Coronary artery (tissue), 2 donors: Measurements from ENCODE around the gene CEACAM18.

Source experiments
- DNase-seq: peaks from one replicate; pipeline ENCODE4 v3.0.0-alpha.2; 2017; ENCODE audit warnings: low spot score
- H3K27ac ChIP-seq, 2 donors: fragments of 200-600 bp; sonication (generic); one replicate each; pipeline ENCODE4 v1.5.1; 2016 to 2019
- H3K4me3 ChIP-seq: fragments of 200-600 bp; sonication (generic); 2 replicates; pipeline ENCODE4 v1.5.1; 2016; ENCODE audit warnings: mild to moderate bottlenecking, moderate library complexity
- TF ChIP-seq, protein P1 (sequence below): fragments of 200-600 bp; sonication (generic); IDR thresholded peaks from one replicate; pipeline ENCODE4 v1.5.1; 2019; ENCODE audit warnings: antibody characterized with exemption

The CEACAM18 gene

DNA sequence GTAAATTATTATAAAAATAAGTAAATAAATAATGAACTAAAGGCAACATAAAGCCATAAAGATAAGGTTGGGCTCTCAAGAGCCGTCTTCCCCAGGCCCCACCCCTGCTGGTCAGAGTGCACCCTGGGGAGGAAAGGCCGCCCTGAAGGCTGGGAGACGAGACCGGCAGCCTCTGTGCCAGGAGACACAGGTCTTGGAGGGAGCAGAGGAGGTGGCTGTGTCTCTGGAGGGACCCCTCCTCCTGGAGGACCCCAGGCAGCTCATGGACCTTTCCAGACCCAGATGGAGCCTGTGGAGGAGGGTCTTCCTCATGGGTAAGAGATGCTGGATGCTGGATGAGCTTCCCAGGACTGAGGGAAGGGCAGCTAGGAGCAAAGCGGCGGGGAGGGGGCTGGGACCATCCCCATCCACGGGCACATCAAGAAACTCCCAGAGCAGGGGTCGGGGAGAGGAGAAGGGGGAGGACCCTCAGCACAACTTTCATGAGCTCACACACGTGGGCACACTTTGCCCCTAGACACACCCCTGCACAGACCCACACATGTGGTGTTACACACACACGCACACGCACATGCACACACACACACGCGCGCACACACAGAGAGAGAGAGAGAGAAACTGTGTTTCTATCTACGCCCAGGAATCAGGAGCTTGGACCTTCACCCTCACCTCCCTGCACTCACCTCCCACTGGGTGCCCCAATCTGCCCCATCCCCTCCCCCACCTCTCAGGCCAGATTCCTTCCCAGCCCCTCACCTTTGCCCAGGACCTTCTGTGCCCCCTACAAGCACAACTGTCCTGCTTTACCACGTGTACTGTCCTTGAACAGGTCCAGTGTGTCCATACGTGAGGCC lies at the start of gene CEACAM18:
Gene CEACAM18, plus strand, starts transcription at position 159 of the 854 bp plus-strand sequence.
- no peak for DNase-seq
- H3K27ac ChIP-seq, result no peak within 1 kb of the TSS
- no peak within 1 kb of the TSS for H3K4me3 ChIP-seq
- TF ChIP-seq, protein P1, sequence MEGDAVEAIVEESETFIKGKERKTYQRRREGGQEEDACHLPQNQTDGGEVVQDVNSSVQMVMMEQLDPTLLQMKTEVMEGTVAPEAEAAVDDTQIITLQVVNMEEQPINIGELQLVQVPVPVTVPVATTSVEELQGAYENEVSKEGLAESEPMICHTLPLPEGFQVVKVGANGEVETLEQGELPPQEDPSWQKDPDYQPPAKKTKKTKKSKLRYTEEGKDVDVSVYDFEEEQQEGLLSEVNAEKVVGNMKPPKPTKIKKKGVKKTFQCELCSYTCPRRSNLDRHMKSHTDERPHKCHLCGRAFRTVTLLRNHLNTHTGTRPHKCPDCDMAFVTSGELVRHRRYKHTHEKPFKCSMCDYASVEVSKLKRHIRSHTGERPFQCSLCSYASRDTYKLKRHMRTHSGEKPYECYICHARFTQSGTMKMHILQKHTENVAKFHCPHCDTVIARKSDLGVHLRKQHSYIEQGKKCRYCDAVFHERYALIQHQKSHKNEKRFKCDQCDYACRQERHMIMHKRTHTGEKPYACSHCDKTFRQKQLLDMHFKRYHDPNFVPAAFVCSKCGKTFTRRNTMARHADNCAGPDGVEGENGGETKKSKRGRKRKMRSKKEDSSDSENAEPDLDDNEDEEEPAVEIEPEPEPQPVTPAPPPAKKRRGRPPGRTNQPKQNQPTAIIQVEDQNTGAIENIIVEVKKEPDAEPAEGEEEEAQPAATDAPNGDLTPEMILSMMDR, result no peak

DNA sequence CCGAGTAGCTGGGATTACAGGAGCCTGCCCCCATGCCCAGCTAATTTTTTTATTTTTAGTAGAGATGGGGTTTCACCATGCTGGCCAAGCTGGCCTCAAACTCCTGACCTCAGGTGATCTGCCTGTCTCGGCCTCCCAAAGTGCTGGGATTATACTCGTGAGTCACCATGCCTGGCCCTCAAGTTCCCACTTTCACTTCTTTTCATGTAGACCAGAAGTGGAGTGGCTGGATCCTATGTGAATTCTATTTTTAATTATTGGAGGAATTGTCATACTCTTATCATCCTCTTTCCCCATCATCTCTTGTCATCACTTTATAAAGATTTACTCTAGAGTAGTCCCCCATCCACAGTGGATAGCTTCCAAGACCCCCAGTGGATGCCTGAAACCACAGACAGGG lies 48.1 kb upstream of the CEACAM18 start:
- DNase-seq, result no peak
- no peak overlapping the region for H3K4me3 ChIP-seq
- TF ChIP-seq, protein P1, result no peak
- no peak overlapping the region for H3K27ac ChIP-seq

DNA sequence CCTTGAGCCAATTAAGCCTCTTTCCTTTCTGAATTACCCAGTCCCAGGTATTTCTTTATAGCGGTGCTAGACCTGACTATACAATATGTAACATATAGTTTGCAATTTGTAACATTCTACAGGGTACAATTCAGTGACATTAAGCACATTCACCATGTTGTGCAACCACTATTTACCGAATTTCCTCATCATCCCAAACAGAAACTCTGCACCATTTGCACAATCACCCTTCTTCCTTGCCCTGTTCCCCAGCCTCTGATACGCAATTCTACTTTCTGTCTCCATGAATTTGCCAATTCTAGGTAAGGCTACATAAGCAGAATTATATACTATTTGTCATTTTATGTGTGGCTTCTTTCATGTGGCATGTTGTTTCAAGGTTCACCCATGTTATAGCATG lies 47.2 kb upstream of the CEACAM18 start:
- Histone ChIP-seq H3K27ac (no peak overlapping the region), H3K4me3 (no peak overlapping the region)
- TF ChIP-seq, protein P1, result no peak
- DNase-seq, result no peak

DNA sequence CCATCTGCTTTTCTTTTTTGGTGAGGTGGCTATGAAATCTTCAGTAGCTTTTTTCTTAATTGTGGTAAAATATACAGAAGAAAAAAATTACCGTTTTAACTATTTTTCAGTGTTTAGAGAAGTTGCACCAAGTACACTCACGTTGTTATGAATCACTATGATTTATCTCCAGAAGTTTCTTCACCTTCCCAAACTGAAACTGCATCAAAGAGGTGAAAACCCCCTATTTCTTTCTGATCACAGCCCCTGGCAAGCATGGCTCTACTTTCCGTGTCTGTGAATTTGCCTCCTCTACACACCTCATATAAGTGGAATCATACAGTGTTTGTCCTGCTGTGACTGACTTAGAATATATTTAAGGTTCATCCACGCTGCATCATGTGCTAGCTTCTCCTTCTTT lies 45.3 kb upstream of the CEACAM18 start:
- TF ChIP-seq, protein P1, result no peak
- DNase-seq, result no peak
- Histone ChIP-seq H3K4me3 (no peak overlapping the region), H3K27ac (no peak overlapping the region)

DNA sequence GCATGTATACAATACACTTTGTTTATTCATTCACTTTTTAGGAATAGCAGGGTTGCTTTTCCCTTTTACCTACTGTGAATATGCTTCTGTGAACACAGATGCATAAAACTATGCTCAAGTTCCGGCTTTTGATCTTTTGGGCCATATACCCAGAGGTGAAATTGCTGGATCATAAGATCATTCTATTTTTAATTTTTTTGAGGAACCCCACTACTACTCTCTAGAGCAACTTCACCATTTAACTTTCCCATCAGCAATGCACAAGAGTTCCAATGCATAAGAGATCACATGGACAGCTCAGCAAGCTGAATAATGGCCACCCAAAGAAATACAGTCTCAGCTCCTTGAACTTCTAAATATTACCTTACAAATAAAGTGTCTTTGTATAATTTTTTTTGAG lies 43.9 kb upstream of the CEACAM18 start:
- no peak overlapping the region for H3K27ac ChIP-seq
- H3K4me3 ChIP-seq, result no peak overlapping the region
- TF ChIP-seq, protein P1, result no peak

DNA sequence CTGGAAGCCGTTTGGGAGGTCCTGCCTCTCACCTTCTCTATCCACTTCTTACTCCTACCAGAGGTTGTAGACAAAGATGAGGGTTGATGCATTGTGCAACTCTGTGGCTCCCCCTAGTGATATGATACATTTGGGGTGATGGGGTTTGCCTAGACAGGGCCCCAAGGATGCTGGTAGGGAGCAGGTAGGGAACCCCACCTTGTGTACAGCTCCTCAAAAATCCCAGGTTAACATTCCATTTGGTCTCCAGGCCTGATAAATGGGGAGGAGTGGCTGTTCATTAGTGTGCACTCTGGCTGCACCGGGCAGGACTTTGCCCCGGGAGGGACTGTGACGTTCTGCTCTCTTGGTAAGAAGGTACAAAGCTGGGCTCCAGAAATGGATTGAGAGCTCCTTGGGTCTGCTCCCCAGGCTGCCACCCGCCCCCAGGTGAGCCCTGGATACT lies 39.3 kb upstream of the CEACAM18 start:
- Histone ChIP-seq H3K4me3 (no peak overlapping the region), H3K27ac (no peak overlapping the region)
- no peak for DNase-seq
- TF ChIP-seq, protein P1, result no peak

More for the DNA sequence above, 43.9 kb upstream of the CEACAM18 start:
- DNase-seq, result no peak

DNA sequence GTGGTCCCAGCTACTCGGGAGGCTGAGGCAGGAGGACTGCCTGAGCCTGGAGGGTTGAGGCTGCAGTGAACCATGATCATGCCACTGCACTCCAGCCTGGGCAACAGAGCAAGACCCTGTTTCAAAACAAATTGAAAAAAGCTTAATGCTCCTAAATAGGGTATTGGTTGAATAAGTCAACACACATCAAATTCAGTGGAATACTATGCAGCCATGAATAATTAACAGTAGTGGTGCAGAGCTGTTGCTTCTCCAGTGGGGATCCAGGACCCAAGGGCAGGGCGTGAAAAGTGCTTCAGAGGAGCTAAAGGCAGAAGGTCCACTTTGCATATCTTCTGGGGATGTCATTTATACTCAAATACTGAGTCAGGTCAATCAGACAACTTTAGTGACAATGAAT lies 38.3 kb upstream of the CEACAM18 start:
- Histone ChIP-seq H3K4me3 (no peak overlapping the region), H3K27ac (no peak overlapping the region)
- TF ChIP-seq, protein P1, result no peak
- no peak for DNase-seq
